Activated T-helper 17 cell treated with anti-CD3 and anti-CD28 coated beads, Interleukin-2, amount 50 U/mL, for 72 hours (primary cell): Measurements from ENCODE around the gene GET4. TPM values are rescaled to one million over a fixed set of nuclear protein-coding genes. Genes with fewer than 3 reads are reported as not detected.

ENCODE experiments used
- total RNA-seq, 2 donors: library from RNA; stranded (reverse); gene quantifications; one replicate each; pipeline ENCODE4 v1.2.3, GENCODE V29; 2022

The GET4 gene
- total RNA-seq, 2 donors from 2014 or later: 17.1 to 43.0 TPM

Other genes starting within 250 kb of the GET4 start
- 10 to 100 TPM; 15.1 to 39.9 TPM for gene DNAAF5, start 149.9 kb upstream of the GET4 start, total RNA-seq
- 10 to 100 TPM; 26.2 to 56.0 TPM for gene PRKAR1B, start 149.3 kb upstream of the GET4 start, total RNA-seq
- gene SUN1, start 44.1 kb upstream of the GET4 start, total RNA-seq: 100 to 1,000 TPM in 1 of 2 donors, 10 to 100 TPM in 1; 46.4 to 103 TPM
- gene ADAP1, start 78.1 kb downstream of the GET4 start, total RNA-seq: 10 to 100 TPM in 1 of 2 donors, 1 to 10 TPM in 1; 2.3 to 23.7 TPM
- gene COX19, start 99.0 kb downstream of the GET4 start, total RNA-seq: 10 to 100 TPM; 13.7 to 20.8 TPM
- gene CYP2W1, start 106.6 kb downstream of the GET4 start, total RNA-seq: not detected
- 10 to 100 TPM in 1 of 2 donors, 1 to 10 TPM in 1; 2.0 to 14.9 TPM for gene GPR146, start 168.0 kb downstream of the GET4 start, total RNA-seq
- 1 to 10 TPM in 1 of 2 donors, under 1 TPM in 1; 0.24 to 1.1 TPM for gene GPER1, start 211.6 kb downstream of the GET4 start, total RNA-seq